Muscle of leg (tissue), 11 donors: Measurements from ENCODE around the gene MYOT. TPM values are rescaled to one million over a fixed set of nuclear protein-coding genes. Genes with fewer than 3 reads are reported as not detected.

ENCODE experiments used
- DNase-seq: peaks from one replicate; pipeline ENCODE4 v3.0.0; 2013
- H3K27ac ChIP-seq: one replicate; pipeline ENCODE4 v1.5.1; 2013; ENCODE audit warnings: mild to moderate bottlenecking, low read length, control low read depth
- H3K27me3 ChIP-seq: one replicate; pipeline ENCODE4 v1.6.1; 2013; ENCODE audit warnings: low read length; ENCODE audit not compliant: control insufficient read depth, insufficient read depth
- H3K36me3 ChIP-seq: one replicate; pipeline ENCODE4 v1.6.1; 2013; ENCODE audit warnings: low read length; ENCODE audit not compliant: control insufficient read depth, insufficient read depth
- H3K4me1 ChIP-seq: one replicate; pipeline ENCODE4 v1.6.1; 2013; ENCODE audit warnings: low read length; ENCODE audit not compliant: control insufficient read depth, insufficient read depth
- H3K4me3 ChIP-seq: one replicate; pipeline ENCODE4 v1.5.1; 2013; ENCODE audit warnings: low read length, control low read depth
- H3K9me3 ChIP-seq: replicated peaks from 2 replicates; pipeline ENCODE4 v1.6.1; 2013; ENCODE audit warnings: low read depth, low read length; ENCODE audit not compliant: control insufficient read depth
- WGBS: methylation state at CpG from one replicate; pipeline ENCODE4 v1.1.5; 2013; ENCODE audit warnings: missing lambda C conversion rate; ENCODE audit not compliant: insufficient coverage; 5-methylcytosine and 5-hydroxymethylcytosine counted together
- polyA plus RNA-seq, 8 donors: library from polyadenylated mRNA; unstranded; fragments of 120-200 nt; gene quantifications; one replicate each; pipeline versions ENCODE4 v1.2.1 to v1.2.3, GENCODE V29; 2013; ENCODE audit warnings: inconsistent platforms in 1 of 8, low replicate concordance in 1 of 8; ENCODE audit not compliant: insufficient read length in 8 of 8, insufficient read depth in 1 of 8
- total RNA-seq: library from RNA; stranded (reverse); fragments of 120-200 nt; gene quantifications from one replicate; pipeline ENCODE4 v1.2.4, GENCODE V29; 2013

The MYOT gene
- total and polyA plus RNA-seq, 9 donors: 125 to 257 (median 213) TPM

- Histone ChIP-seq H3K9me3 (no peaks in the 10 kb centered on the region), H3K36me3 (no peaks in the 10 kb centered on the region), H3K4me1 (no peaks in the 10 kb centered on the region), H3K27ac (no peak overlapping the region), H3K27me3 (no peaks in the 10 kb centered on the region), H3K4me3 (no peak overlapping the region)
- WGBS: no CpG with 5 or more reads among the region's 4 CpGs
- no peak for DNase-seq
These were observed 895 bp upstream of the MYOT start for GRCh38 chr5:137866541-137867388.

GRCh38 chr5:137870647-137871339, 3.1 kb downstream of the MYOT start:
- Histone ChIP-seq H3K27ac (peak overlapping the region; percentile 68), H3K27me3 (no peaks in the 10 kb centered on the region), H3K36me3 (no peaks in the 10 kb centered on the region), H3K4me1 (no peaks in the 10 kb centered on the region), H3K9me3 (no peaks in the 10 kb centered on the region), H3K4me3 (peak overlapping the region; percentile 37)
- 64% methylated on average over 4 of the region's 7 CpGs for WGBS
- no peak for DNase-seq

DNA sequence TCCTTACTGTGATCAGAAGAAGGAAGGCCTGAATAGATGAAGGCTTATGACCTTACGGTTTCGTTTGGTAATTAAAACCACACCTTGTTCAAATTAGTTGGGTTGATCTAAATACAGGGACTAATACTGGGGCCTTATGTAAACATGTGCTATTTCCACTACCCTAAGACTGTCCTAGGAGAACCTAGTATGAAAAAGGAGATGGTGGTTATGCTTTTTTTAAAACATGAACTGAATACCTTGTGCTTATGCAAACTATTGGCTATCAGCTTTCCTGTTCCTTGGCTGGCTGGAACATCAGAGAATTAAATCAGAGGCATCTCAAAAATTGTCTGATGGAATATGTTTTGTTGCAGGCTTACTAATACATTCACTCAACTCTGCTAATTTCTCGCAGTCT, 3.9 kb downstream of the MYOT start:
- WGBS: no CpG with 5 or more reads among the region's 3 CpGs
- Histone ChIP-seq H3K36me3 (no peaks in the 10 kb centered on the region), H3K4me3 (peak overlapping the region; percentile 37), H3K9me3 (no peaks in the 10 kb centered on the region), H3K4me1 (no peaks in the 10 kb centered on the region), H3K27ac (peak overlapping the region; percentile 68), H3K27me3 (no peaks in the 10 kb centered on the region)
- DNase-seq: no peak

DNA sequence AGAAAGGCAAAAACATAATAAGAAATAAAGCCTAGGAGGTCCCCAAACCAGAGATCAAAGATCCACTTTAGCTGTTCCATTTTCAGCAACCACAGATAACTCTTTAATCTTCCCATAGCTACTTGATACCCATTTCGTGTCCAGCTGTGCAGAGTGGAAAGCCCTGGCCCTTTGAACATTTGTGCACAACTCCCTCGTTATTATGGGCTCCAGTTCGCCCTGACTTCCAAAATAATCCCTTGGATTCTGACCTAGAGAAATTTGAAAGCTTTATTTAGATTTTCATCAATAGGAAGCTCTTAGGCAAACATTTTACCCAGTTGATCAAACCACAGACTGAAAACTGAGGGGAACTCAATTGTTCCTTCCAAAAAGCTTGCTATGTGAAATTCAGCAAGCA, 4.8 kb downstream of the MYOT start:
- no peaks in the 10 kb centered on the region for H3K36me3 ChIP-seq
- no peaks in the 10 kb centered on the region for H3K27me3 ChIP-seq
- peak overlapping the region; percentile 37 for H3K4me3 ChIP-seq
- 63% methylated on average over 1 of the region's 3 CpGs for WGBS
- peak overlapping the region; percentile 10 for H3K27ac ChIP-seq
- no peaks in the 10 kb centered on the region for H3K9me3 ChIP-seq
- no peaks in the 10 kb centered on the region for H3K4me1 ChIP-seq
- DNase-seq: peak; percentile 35

- Histone ChIP-seq H3K4me3 (no peak overlapping the region), H3K9me3 (no peaks in the 10 kb centered on the region), H3K36me3 (no peaks in the 10 kb centered on the region), H3K4me1 (no peaks in the 10 kb centered on the region), H3K27me3 (no peaks in the 10 kb centered on the region), H3K27ac (no peak overlapping the region)
- no peak for DNase-seq
These were observed 8.4 kb downstream of the MYOT start for GRCh38 chr5:137876101-137876500.

- peaks cover 2% of the 10 kb centered on the region for H3K4me1 ChIP-seq
- no peak overlapping the region for H3K4me3 ChIP-seq
- peak; percentile 41 for DNase-seq
- no peaks in the 10 kb centered on the region for H3K27me3 ChIP-seq
- H3K9me3 ChIP-seq: no peaks in the 10 kb centered on the region
- peaks cover 6% of the 10 kb centered on the region for H3K36me3 ChIP-seq
- WGBS: no CpG with 5 or more reads among the region's 1 CpG
- no peak overlapping the region for H3K27ac ChIP-seq
These were observed 12.7 kb downstream of the MYOT start for GRCh38 chr5:137880313-137880712.

- no peaks in the 10 kb centered on the region for H3K9me3 ChIP-seq
- no peak overlapping the region for H3K27ac ChIP-seq
- no CpG with 5 or more reads among the region's 2 CpGs for WGBS
- no peak overlapping the region for H3K4me3 ChIP-seq
- peaks cover 6% of the 10 kb centered on the region for H3K36me3 ChIP-seq
- no peak for DNase-seq
- H3K27me3 ChIP-seq: no peaks in the 10 kb centered on the region
- peaks cover 14% of the 10 kb centered on the region for H3K4me1 ChIP-seq
These were observed 20.2 kb downstream of the MYOT start for GRCh38 chr5:137887831-137888230.

DNA sequence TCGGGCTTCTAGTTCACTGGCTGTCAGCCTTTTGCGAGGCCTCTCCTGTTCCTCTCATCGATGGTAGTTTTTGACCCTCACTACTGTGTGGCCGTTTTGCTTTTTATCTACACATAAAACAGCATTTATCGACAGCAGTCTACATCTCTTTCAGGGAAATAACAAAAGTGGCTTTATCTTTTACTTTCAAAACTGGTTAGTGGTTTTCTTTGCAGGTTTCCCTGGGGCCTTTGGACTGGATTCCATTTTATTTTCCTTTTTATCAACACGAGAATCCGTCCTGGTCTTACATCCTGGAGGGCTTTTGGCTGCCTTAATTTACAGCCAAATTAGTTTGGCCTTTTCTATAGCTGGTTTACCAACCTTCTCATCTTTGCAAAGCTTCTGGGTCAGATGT, 20.8 kb downstream of the MYOT start:
- H3K4me1 ChIP-seq: peaks cover 13% of the 10 kb centered on the region
- peaks cover 3% of the 10 kb centered on the region for H3K36me3 ChIP-seq
- H3K9me3 ChIP-seq: no peaks in the 10 kb centered on the region
- WGBS: 42% methylated on average over 3 of the region's 7 CpGs
- no peak for DNase-seq
- H3K4me3 ChIP-seq: no peak overlapping the region
- peak overlapping the region; percentile 10 for H3K27ac ChIP-seq
- H3K27me3 ChIP-seq: no peaks in the 10 kb centered on the region

- 9% methylated on average over 46 of the region's 59 CpGs for WGBS
These were observed 21.5 kb downstream of the MYOT start, which contains the start of gene PKD2L2 for GRCh38 chr5:137888863-137889759. Gene PKD2L2 (plus strand): TSS chr5:137889457. CDS start chr5:137889492, 35 bp downstream.

GRCh38 chr5:137890845-137891244, 23.2 kb downstream of the MYOT start:
- Histone ChIP-seq H3K4me1 (peaks cover 13% of the 10 kb centered on the region), H3K4me3 (no peak overlapping the region), H3K9me3 (no peaks in the 10 kb centered on the region), H3K27me3 (no peaks in the 10 kb centered on the region), H3K36me3 (no peaks in the 10 kb centered on the region), H3K27ac (no peak overlapping the region)
- no peak for DNase-seq
- no CpG with 5 or more reads among the region's 1 CpG for WGBS

More at GRCh38 chr5:137888863-137889759, 21.5 kb downstream of the MYOT start, which contains the start of gene PKD2L2:
- no peaks in the 10 kb centered on the region for H3K27me3 ChIP-seq
- H3K27ac ChIP-seq: peak within 1 kb of the TSS; percentile 76
- H3K4me1 ChIP-seq: peaks cover 13% of the 10 kb centered on the region
- peak within 1 kb of the TSS; percentile 56 for H3K4me3 ChIP-seq
- no peaks in the 10 kb centered on the region for H3K9me3 ChIP-seq
- H3K36me3 ChIP-seq: peaks cover under 1% of the 10 kb centered on the region
- DNase-seq: peak; percentile 93
